ENCODE results near the gene SERPINB10. TPM values are rescaled to one million over a fixed set of nuclear protein-coding genes. Genes with fewer than 3 reads are reported as not detected.
"Not testable (repeated sequence)": the region's sequence is repeated elsewhere in the genome, so short reads cannot be mapped to it uniquely, and the experiment has no call there.

SERPINB10 gene
- total RNA-seq, 2 experiments from 2014 or later: not detected

DNA sequence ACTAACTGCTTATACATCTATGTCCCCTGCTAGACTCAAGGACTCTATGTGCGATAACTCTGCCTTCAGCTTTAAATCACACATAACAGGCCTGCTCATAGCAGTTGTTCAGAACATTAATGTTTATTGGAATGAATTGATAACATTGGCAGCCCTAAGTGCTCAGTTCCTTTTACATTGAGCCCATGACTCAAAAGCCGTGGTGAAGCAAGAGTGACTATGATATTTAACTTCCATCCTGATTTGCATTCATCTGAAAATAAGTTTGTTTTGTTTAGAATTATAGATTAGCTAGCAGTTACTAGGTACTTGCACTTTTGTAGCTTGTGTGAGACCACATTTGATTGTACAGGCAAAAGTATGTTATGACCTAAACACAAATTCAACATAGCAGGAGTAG, 14.3 kb downstream of the SERPINB10 start:
- TF ChIP-seq, protein P1, sequence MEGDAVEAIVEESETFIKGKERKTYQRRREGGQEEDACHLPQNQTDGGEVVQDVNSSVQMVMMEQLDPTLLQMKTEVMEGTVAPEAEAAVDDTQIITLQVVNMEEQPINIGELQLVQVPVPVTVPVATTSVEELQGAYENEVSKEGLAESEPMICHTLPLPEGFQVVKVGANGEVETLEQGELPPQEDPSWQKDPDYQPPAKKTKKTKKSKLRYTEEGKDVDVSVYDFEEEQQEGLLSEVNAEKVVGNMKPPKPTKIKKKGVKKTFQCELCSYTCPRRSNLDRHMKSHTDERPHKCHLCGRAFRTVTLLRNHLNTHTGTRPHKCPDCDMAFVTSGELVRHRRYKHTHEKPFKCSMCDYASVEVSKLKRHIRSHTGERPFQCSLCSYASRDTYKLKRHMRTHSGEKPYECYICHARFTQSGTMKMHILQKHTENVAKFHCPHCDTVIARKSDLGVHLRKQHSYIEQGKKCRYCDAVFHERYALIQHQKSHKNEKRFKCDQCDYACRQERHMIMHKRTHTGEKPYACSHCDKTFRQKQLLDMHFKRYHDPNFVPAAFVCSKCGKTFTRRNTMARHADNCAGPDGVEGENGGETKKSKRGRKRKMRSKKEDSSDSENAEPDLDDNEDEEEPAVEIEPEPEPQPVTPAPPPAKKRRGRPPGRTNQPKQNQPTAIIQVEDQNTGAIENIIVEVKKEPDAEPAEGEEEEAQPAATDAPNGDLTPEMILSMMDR (IDR thresholded peaks at IDR 0.05): no peak
- no peak overlapping the region for H3K4me3 Mint-ChIP-seq
- intact Hi-C loops (cut with DNase I, micrococcal nuclease): no loop called here
- peaks cover 46% of the 10 kb centered on the region for H3K27me3 Mint-ChIP-seq
- no peaks in the 10 kb centered on the region for H3K9me3 ChIP-seq (ENCODE audit: control insufficient read depth in 1 of 2, insufficient read depth in 1 of 2, low read length in 2 of 2)
- no peaks in the 10 kb centered on the region for H3K36me3 ChIP-seq (ENCODE audit: insufficient read depth, low read length)
- no peaks in the 10 kb centered on the region for H3K9me3 Mint-ChIP-seq
- H3K4me1 Mint-ChIP-seq (ENCODE audit: low read depth): no peaks in the 10 kb centered on the region
- CTCF ChIA-PET: interaction anchor here (1.9 kb wide), 1 partner anchor 12 kb away, joined by 5 read pairs; no protein-coding TSS in a partner anchor
- H3K27ac Mint-ChIP-seq: no peak overlapping the region
- DNase-seq (no peak), ATAC-seq (ENCODE audit: poor library complexity) (no peak)
- H3K27ac ChIP-seq (ENCODE audit: low read depth in 1 of 2, low read length in 2 of 2): no peak overlapping the region
- no peaks in the 10 kb centered on the region for H3K4me1 ChIP-seq (ENCODE audit: insufficient read depth, low read length)
- H3K27me3 ChIP-seq (ENCODE audit: control insufficient read depth in 1 of 2, insufficient read depth in 2 of 2, low read length in 2 of 2): peaks cover 5 to 33% of the 10 kb centered on the region in 2 experiments
- H3K36me3 Mint-ChIP-seq (ENCODE audit: low read depth): no peaks in the 10 kb centered on the region
- H3K4me3 ChIP-seq (ENCODE audit: low read length): no peak overlapping the region
- POLR2A ChIA-PET: no interaction called here

DNA sequence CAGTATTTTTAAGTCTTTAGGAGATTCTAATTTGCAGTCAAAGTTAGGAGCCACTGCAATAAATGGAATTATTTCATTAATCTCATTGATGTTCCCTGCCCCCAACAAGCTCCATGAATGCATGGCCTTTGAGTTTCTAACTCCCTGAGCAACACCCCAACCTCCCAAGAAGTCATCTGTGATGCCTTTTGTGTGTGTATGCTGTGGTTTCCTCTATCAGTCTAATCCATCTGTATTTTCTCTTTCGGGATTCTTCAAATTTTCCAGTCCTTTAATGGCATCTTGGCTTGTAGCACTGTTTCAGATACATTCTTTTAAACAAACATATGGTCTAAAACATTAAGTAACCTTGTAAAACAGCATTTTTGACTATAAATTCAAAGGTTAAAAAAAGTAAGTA, 16.8 kb downstream of the SERPINB10 start:
- intact Hi-C loops (cut with DNase I, micrococcal nuclease): no loop called here
- Histone ChIP-seq H3K36me3 (ENCODE audit: insufficient read depth, low read length) (no peaks in the 10 kb centered on the region), H3K4me3 (ENCODE audit: low read length) (no peak overlapping the region), H3K9me3 (ENCODE audit: control insufficient read depth in 1 of 2, insufficient read depth in 1 of 2, low read length in 2 of 2) (no peaks in the 10 kb centered on the region), H3K4me1 (ENCODE audit: insufficient read depth, low read length) (no peaks in the 10 kb centered on the region), H3K27ac (ENCODE audit: low read depth in 1 of 2, low read length in 2 of 2) (no peak overlapping the region), H3K27me3 (ENCODE audit: control insufficient read depth in 1 of 2, insufficient read depth in 2 of 2, low read length in 2 of 2) (peaks cover 5 to 20% of the 10 kb centered on the region in 2 experiments)
- TF ChIP-seq, protein P1 (IDR thresholded peaks at IDR 0.05): no peak
- H3K27me3 Mint-ChIP-seq: peaks cover 32% of the 10 kb centered on the region
- ChIA-PET POLR2A (no interaction called here), CTCF (no interaction called here)
- H3K27ac Mint-ChIP-seq: no peak overlapping the region
- H3K4me1 Mint-ChIP-seq (ENCODE audit: low read depth): no peaks in the 10 kb centered on the region
- DNase-seq (no peak), ATAC-seq (ENCODE audit: poor library complexity) (no peak)
- no peak overlapping the region for H3K4me3 Mint-ChIP-seq
- no peaks in the 10 kb centered on the region for H3K9me3 Mint-ChIP-seq
- H3K36me3 Mint-ChIP-seq (ENCODE audit: low read depth): no peaks in the 10 kb centered on the region

DNA sequence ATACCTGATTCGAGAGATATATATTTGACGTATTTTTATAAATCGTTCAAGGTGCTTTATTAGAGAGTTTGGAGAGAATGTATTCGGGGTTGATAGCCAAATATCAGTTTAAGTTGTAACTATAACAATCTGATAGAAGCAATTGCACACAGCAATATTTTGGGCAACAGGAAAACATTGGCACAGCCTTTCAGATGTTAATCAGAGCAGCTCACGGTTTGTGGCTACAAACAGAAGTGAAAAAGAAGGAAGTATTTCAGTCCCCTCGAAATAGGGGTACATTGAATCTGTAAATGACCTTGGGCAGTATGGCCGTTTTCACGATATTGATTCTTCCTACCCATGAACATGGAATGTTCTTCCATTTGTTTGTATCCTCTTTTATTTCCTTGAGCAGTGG, 20.6 kb downstream of the SERPINB10 start:
- Mint-ChIP-seq H3K27me3 (peaks cover 51% of the 10 kb centered on the region), H3K36me3 (ENCODE audit: low read depth) (no peaks in the 10 kb centered on the region), H3K4me1 (ENCODE audit: low read depth) (no peaks in the 10 kb centered on the region), H3K9me3 (no peaks in the 10 kb centered on the region), H3K4me3 (no peak overlapping the region), H3K27ac (no peak overlapping the region)
- Histone ChIP-seq H3K27ac (ENCODE audit: low read depth in 1 of 2, low read length in 2 of 2) (no peak overlapping the region), H3K4me3 (ENCODE audit: low read length) (no peak overlapping the region), H3K36me3 (ENCODE audit: insufficient read depth, low read length) (no peaks in the 10 kb centered on the region), H3K9me3 (ENCODE audit: control insufficient read depth in 1 of 2, insufficient read depth in 1 of 2, low read length in 2 of 2) (no peaks in the 10 kb centered on the region), H3K4me1 (ENCODE audit: insufficient read depth, low read length) (no peaks in the 10 kb centered on the region), H3K27me3 (ENCODE audit: control insufficient read depth in 1 of 2, insufficient read depth in 2 of 2, low read length in 2 of 2) (peaks cover 0 to 22% of the 10 kb centered on the region in 2 experiments)
- TF ChIP-seq, protein P1 (IDR thresholded peaks at IDR 0.05): no peak
- DNase-seq (no peak), ATAC-seq (ENCODE audit: poor library complexity) (no peak)
- ChIA-PET CTCF (interaction anchor here (1.0 kb wide), 1 partner anchor 8 kb away, joined by 4 read pairs; no protein-coding TSS in a partner anchor), POLR2A (no interaction called here)
- intact Hi-C loops (cut with DNase I, micrococcal nuclease): no loop called here

DNA sequence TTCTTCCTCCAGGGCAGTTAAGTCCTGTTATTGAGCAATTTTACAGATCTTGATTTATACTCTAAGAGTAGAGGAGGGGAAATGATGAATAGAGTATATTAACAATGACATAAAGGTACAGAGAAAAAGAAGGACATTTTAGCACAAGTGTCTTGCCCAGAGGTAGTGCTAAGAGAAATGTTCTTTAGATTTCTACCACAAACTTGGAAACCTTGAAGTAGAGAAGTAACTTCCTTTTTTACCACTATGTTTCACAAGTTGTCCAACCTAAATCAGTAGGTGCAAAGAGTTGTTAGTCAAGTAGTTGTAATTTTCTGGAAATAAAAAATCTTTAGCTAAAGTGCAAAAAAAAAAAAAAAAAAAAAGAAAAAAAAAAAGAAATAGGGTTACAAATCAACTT, 21.6 kb downstream of the SERPINB10 start:
- H3K27ac Mint-ChIP-seq; H3K36me3 Mint-ChIP-seq (ENCODE audit: low read depth); intact Hi-C loops (cut with DNase I, micrococcal nuclease); DNase-seq; H3K36me3 ChIP-seq (ENCODE audit: insufficient read depth, low read length); H3K4me1 ChIP-seq (ENCODE audit: insufficient read depth, low read length); H3K4me3 Mint-ChIP-seq; H3K4me1 Mint-ChIP-seq (ENCODE audit: low read depth); H3K9me3 ChIP-seq (ENCODE audit: control insufficient read depth in 1 of 2, insufficient read depth in 1 of 2, low read length in 2 of 2); ATAC-seq (ENCODE audit: poor library complexity); H3K9me3 Mint-ChIP-seq; POLR2A ChIA-PET; H3K27ac ChIP-seq (ENCODE audit: low read depth in 1 of 2, low read length in 2 of 2); H3K4me3 ChIP-seq (ENCODE audit: low read length): not testable (repeated sequence)
- CTCF ChIA-PET: interaction anchor here (0.6 kb wide), 1 partner anchor 417 kb away, joined by 3 read pairs; no protein-coding TSS in a partner anchor
- peaks cover 0 to 22% of the 10 kb centered on the region in 2 experiments for H3K27me3 ChIP-seq (ENCODE audit: control insufficient read depth in 1 of 2, insufficient read depth in 2 of 2, low read length in 2 of 2)
- peaks cover 50% of the 10 kb centered on the region for H3K27me3 Mint-ChIP-seq
